Measurements from ENCODE around the gene RNU7-1. TPM values are rescaled to one million over a fixed set of nuclear protein-coding genes. Genes with fewer than 3 reads are reported as not detected.

Gene RNU7-1
- total RNA-seq, 1 donor from 2014 or later, result not detected

GRCh38 chr12:6980740-6981139, 37.1 kb downstream of the RNU7-1 start:
- TF ChIP-seq CTCF (IDR thresholded peaks at IDR 0.05; ENCODE audit: unreplicated experiment), result no peak
- no peak overlapping the region for H3K27ac Mint-ChIP-seq (ENCODE audit: unreplicated experiment)
- no peaks in the 10 kb centered on the region for H3K4me1 Mint-ChIP-seq (ENCODE audit: unreplicated experiment)
- H3K4me3 Mint-ChIP-seq (ENCODE audit: unreplicated experiment), result no peak overlapping the region
- no peak for DNase-seq (ENCODE audit: low spot score)
- no peaks in the 10 kb centered on the region for H3K9me3 Mint-ChIP-seq (ENCODE audit: unreplicated experiment)
- H3K27me3 Mint-ChIP-seq (ENCODE audit: unreplicated experiment), result no peaks in the 10 kb centered on the region
- H3K36me3 Mint-ChIP-seq (ENCODE audit: low read depth, unreplicated experiment), result peaks cover 32% of the 10 kb centered on the region

- Mint-ChIP-seq H3K9me3 (ENCODE audit: unreplicated experiment) (no peaks in the 10 kb centered on the region), H3K4me1 (ENCODE audit: unreplicated experiment) (no peaks in the 10 kb centered on the region), H3K27ac (ENCODE audit: unreplicated experiment) (no peak overlapping the region), H3K27me3 (ENCODE audit: unreplicated experiment) (no peaks in the 10 kb centered on the region), H3K36me3 (ENCODE audit: low read depth, unreplicated experiment) (peaks cover 28% of the 10 kb centered on the region), H3K4me3 (ENCODE audit: unreplicated experiment) (peak overlapping the region; percentile 10)
- no peak for TF ChIP-seq CTCF (IDR thresholded peaks at IDR 0.05; ENCODE audit: unreplicated experiment)
- no peak for DNase-seq (ENCODE audit: low spot score)
These were observed 37.8 kb downstream of the RNU7-1 start for GRCh38 chr12:6981152-6982052.

GRCh38 chr12:6982532-6982931, 38.9 kb downstream of the RNU7-1 start:
- H3K36me3 Mint-ChIP-seq (ENCODE audit: low read depth, unreplicated experiment), result peaks cover 20% of the 10 kb centered on the region
- no peaks in the 10 kb centered on the region for H3K27me3 Mint-ChIP-seq (ENCODE audit: unreplicated experiment)

GRCh38 chr12:6987956-6988553, 44.4 kb downstream of the RNU7-1 start:
- H3K4me1 Mint-ChIP-seq (ENCODE audit: unreplicated experiment), result no peaks in the 10 kb centered on the region
- H3K27me3 Mint-ChIP-seq (ENCODE audit: unreplicated experiment), result no peaks in the 10 kb centered on the region
- peaks cover 6% of the 10 kb centered on the region for H3K36me3 Mint-ChIP-seq (ENCODE audit: low read depth, unreplicated experiment)
- no peaks in the 10 kb centered on the region for H3K9me3 Mint-ChIP-seq (ENCODE audit: unreplicated experiment)
- DNase-seq (ENCODE audit: low spot score), result no peak
- no peak for TF ChIP-seq CTCF (IDR thresholded peaks at IDR 0.05; ENCODE audit: unreplicated experiment)
- H3K27ac Mint-ChIP-seq (ENCODE audit: unreplicated experiment), result no peak overlapping the region
- H3K4me3 Mint-ChIP-seq (ENCODE audit: unreplicated experiment), result no peak overlapping the region

More at GRCh38 chr12:6982532-6982931, 38.9 kb downstream of the RNU7-1 start:
- DNase-seq (ENCODE audit: low spot score), result no peak
- no peaks in the 10 kb centered on the region for H3K9me3 Mint-ChIP-seq (ENCODE audit: unreplicated experiment)
- TF ChIP-seq CTCF (IDR thresholded peaks at IDR 0.05; ENCODE audit: unreplicated experiment), result no peak
- H3K4me3 Mint-ChIP-seq (ENCODE audit: unreplicated experiment), result no peak overlapping the region
- H3K27ac Mint-ChIP-seq (ENCODE audit: unreplicated experiment), result no peak overlapping the region
- H3K4me1 Mint-ChIP-seq (ENCODE audit: unreplicated experiment), result no peaks in the 10 kb centered on the region

Small RNA genes within 50 kb of the gene (microRNA-seq; reads per million reads assigned to microRNA genes)
- 278 reads per million, percentile 88 among the genes with 10 or more reads in this experiment for gene MIR141 (ENCODE audit: unreplicated experiment)
- gene MIR200C (ENCODE audit: unreplicated experiment), result 7,063 reads per million, percentile 98 among the genes with 10 or more reads in this experiment

Other genes with a start within 250 kb of the RNU7-1 start
- 2.0 TPM for gene PIANP, start 243.0 kb upstream of the RNU7-1 start, total RNA-seq (ENCODE audit: unreplicated experiment)
- gene COPS7A, start 219.8 kb upstream of the RNU7-1 start, total RNA-seq (ENCODE audit: unreplicated experiment), result 25.1 TPM
- 118 TPM for gene MLF2, start 190.7 kb upstream of the RNU7-1 start, total RNA-seq (ENCODE audit: unreplicated experiment)
- 864 TPM for gene PTMS, start 177.5 kb upstream of the RNU7-1 start, total RNA-seq (ENCODE audit: unreplicated experiment)
- gene LAG3, start 171.3 kb upstream of the RNU7-1 start, total RNA-seq (ENCODE audit: unreplicated experiment), result 7.6 TPM
- gene CD4, start 154.3 kb upstream of the RNU7-1 start, total RNA-seq (ENCODE audit: unreplicated experiment), result 4.7 TPM
- 52.7 TPM for gene GPR162, start 122.0 kb upstream of the RNU7-1 start, total RNA-seq (ENCODE audit: unreplicated experiment)
- 48.8 TPM for gene P3H3, start 115.4 kb upstream of the RNU7-1 start, total RNA-seq (ENCODE audit: unreplicated experiment)
- 9.0 TPM for gene GNB3, start 102.9 kb upstream of the RNU7-1 start, total RNA-seq (ENCODE audit: unreplicated experiment)
- 6.2 TPM for gene CDCA3, start 92.5 kb upstream of the RNU7-1 start, total RNA-seq (ENCODE audit: unreplicated experiment)
- gene USP5, start 91.7 kb upstream of the RNU7-1 start, total RNA-seq (ENCODE audit: unreplicated experiment), result 119 TPM
- gene TPI1, start 76.3 kb upstream of the RNU7-1 start, total RNA-seq (ENCODE audit: unreplicated experiment), result 356 TPM
- 6.7 TPM for gene SPSB2, start 70.5 kb upstream of the RNU7-1 start, total RNA-seq (ENCODE audit: unreplicated experiment)
- gene LRRC23, start 39.0 kb upstream of the RNU7-1 start, total RNA-seq (ENCODE audit: unreplicated experiment), result 5.7 TPM
- gene ENO2, start 29.2 kb upstream of the RNU7-1 start, total RNA-seq (ENCODE audit: unreplicated experiment), result 5.3 TPM
- gene ATN1, start 15.9 kb upstream of the RNU7-1 start, total RNA-seq (ENCODE audit: unreplicated experiment), result 144 TPM
- 225 TPM for gene C12orf57, start 206 bp downstream of the RNU7-1 start, total RNA-seq (ENCODE audit: unreplicated experiment)
- 22.1 TPM for gene PTPN6, start 7.5 kb downstream of the RNU7-1 start, total RNA-seq (ENCODE audit: unreplicated experiment)
- gene PHB2, start 26.8 kb downstream of the RNU7-1 start, total RNA-seq (ENCODE audit: unreplicated experiment), result 288 TPM
- gene EMG1, start 27.1 kb downstream of the RNU7-1 start, total RNA-seq (ENCODE audit: unreplicated experiment), result 37.3 TPM
- 40.2 TPM for gene LPCAT3, start 74.7 kb downstream of the RNU7-1 start, total RNA-seq (ENCODE audit: unreplicated experiment)
- 5.8 TPM for gene C1S, start 116.9 kb downstream of the RNU7-1 start, total RNA-seq (ENCODE audit: unreplicated experiment)
- gene C1R, start 148.6 kb downstream of the RNU7-1 start, total RNA-seq (ENCODE audit: unreplicated experiment), result 1.4 TPM
- 62.3 TPM for gene C1RL, start 165.4 kb downstream of the RNU7-1 start, total RNA-seq (ENCODE audit: unreplicated experiment)
- gene RBP5, start 185.1 kb downstream of the RNU7-1 start, total RNA-seq (ENCODE audit: unreplicated experiment), result 1.0 TPM
- gene CLSTN3, start 186.6 kb downstream of the RNU7-1 start, total RNA-seq (ENCODE audit: unreplicated experiment), result 134 TPM
- 22.2 TPM for gene PEX5, start 245.9 kb downstream of the RNU7-1 start, total RNA-seq (ENCODE audit: unreplicated experiment)